Gastrocnemius medialis (tissue), 4 donors: ENCODE data around the gene ARHGEF17. TPM values are rescaled to one million over a fixed set of nuclear protein-coding genes. Genes with fewer than 3 reads are reported as not detected.

Source experiments
- ATAC-seq, 2 donors: fragments of 150-250 bp; one replicate each; pipeline ENCODE4 v1.9.1; 2016
- DNase-seq, 2 donors: peaks; one replicate each; pipeline ENCODE4 v3.0.0-alpha.2; 2019
- H3K27ac ChIP-seq, 4 donors: fragments of 200-600 bp; sonication (generic); 1 replicate in 1 of 4; 2 replicates in 3 of 4; pipeline ENCODE4 v1.5.1; 2016 to 2018; ENCODE audit warnings: mild to moderate bottlenecking in 2 of 4, moderate library complexity in 1 of 4
- H3K27me3 ChIP-seq, 3 donors: fragments of 200-600 bp; sonication (generic) in 2 of 3; 1 replicate in 1 of 3; 2 replicates in 2 of 3; pipeline versions ENCODE4 v1.5.1 to v1.6.0; 2016 to 2019; ENCODE audit warnings: mild to moderate bottlenecking in 1 of 3, moderate library complexity in 1 of 3
- H3K36me3 ChIP-seq, 2 donors: fragments of 200-600 bp; sonication (generic) in 1 of 2; one replicate each; pipeline ENCODE4 v1.5.1; 2017 to 2018
- H3K4me1 ChIP-seq, 2 donors: fragments of 200-600 bp; sonication (generic) in 1 of 2; one replicate each; pipeline ENCODE4 v1.5.1; 2016 to 2017; ENCODE audit warnings: mild to moderate bottlenecking in 2 of 2
- H3K4me3 ChIP-seq, 4 donors: fragments of 200-600 bp; sonication (generic) in 3 of 4; 1 replicate in 1 of 4; 2 replicates in 3 of 4; pipeline ENCODE4 v1.5.1; 2016 to 2019; ENCODE audit warnings: mild to moderate bottlenecking in 2 of 4
- H3K9me3 ChIP-seq, 3 donors: fragments of 200-600 bp; sonication (generic) in 2 of 3; 1 replicate in 1 of 3; 2 replicates in 2 of 3; pipeline ENCODE4 v1.5.1; 2016 to 2019
- CTCF ChIP-seq, 5 experiments: fragments of 450-650 bp in 3 of 5; fragments of 200-600 bp in 2 of 5; sonication (generic) in 2 of 5; IDR thresholded peaks in 4 of 5; conservative IDR thresholded peaks in 1 of 5; 1 replicate in 4 of 5; 2 replicates in 1 of 5; pipeline ENCODE4 v1.5.1; 2016 to 2019; ENCODE audit warnings: antibody characterized with exemption in 5 of 5, mild to moderate bottlenecking in 3 of 5, moderate library complexity in 3 of 5
- POLR2A ChIP-seq, 2 donors: fragments of 450-650 bp; IDR thresholded peaks; one replicate each; pipeline ENCODE4 v1.6.1; 2017; ENCODE audit warnings: antibody characterized with exemption in 2 of 2, mild to moderate bottlenecking in 2 of 2, moderate library complexity in 2 of 2
- in situ Hi-C, 4 donors: fragments of 200-750 bp; cut with MboI; loops; one replicate each; pipeline versions ENCODE4 v1.15.0 to v1.8.0; 2017; ENCODE audit warnings: low sequenced_read_pairs in 4 of 4
- intact Hi-C: fragments of 100-400 bp; cut with DNase I; formaldehyde crosslinking; loops from one replicate; pipeline ENCODE4 v1.15.1; 2023; ENCODE audit warnings: low total_unique reads
- total RNA-seq, 4 donors: library from RNA; depleted of rRNA; stranded (reverse); fragments of >200 nt; gene quantifications; one replicate each; pipeline versions ENCODE4 v1.1.0 to v1.2.3, GENCODE V29; 2016

The ARHGEF17 gene
- total RNA-seq, 4 donors from 2014 or later, result 8.9 to 16.9 (median 13.9) TPM

GRCh38 chr11:73327812-73328364 lies 19.8 kb downstream of the ARHGEF17 start:
- Histone ChIP-seq H3K27me3 (no peaks in the 10 kb centered on the region), H3K4me3 (no peak overlapping the region), H3K36me3 (no peaks in the 10 kb centered on the region), H3K27ac (peak overlapping the region in 2 of 4 donors; percentile 15 to 72), H3K9me3 (no peaks in the 10 kb centered on the region), H3K4me1 (peaks cover 15 to 21% of the 10 kb centered on the region in 2 donors)
- in situ Hi-C loops (no loop called here), intact Hi-C loops (no loop called here)
- no peak for TF ChIP-seq CTCF (IDR thresholded peaks at IDR 0.05 in 4 of 5, conservative IDR thresholded peaks at IDR 0.05 in 1 of 5)
- no peak for TF ChIP-seq POLR2A (IDR thresholded peaks at IDR 0.05)
- DNase-seq (no peak), ATAC-seq (no peak)

- Histone ChIP-seq H3K27ac (peak overlapping the region in 3 of 4 donors; percentile 11 to 55 (median 37)), H3K36me3 (no peaks in the 10 kb centered on the region), H3K9me3 (no peaks in the 10 kb centered on the region), H3K4me3 (no peak overlapping the region), H3K27me3 (no peaks in the 10 kb centered on the region), H3K4me1 (peaks cover 9 to 16% of the 10 kb centered on the region in 2 donors)
- intact Hi-C loops (loop anchor here (5.0 to 10.0 kb wide), 2 partner anchors 143 to 496 kb away; no protein-coding TSS in a partner anchor), in situ Hi-C loops (no loop called here)
- TF ChIP-seq POLR2A (IDR thresholded peaks at IDR 0.05) (no peak), CTCF (IDR thresholded peaks at IDR 0.05 in 4 of 5, conservative IDR thresholded peaks at IDR 0.05 in 1 of 5) (peak in 1 of 5 experiments; percentile 10)
- ATAC-seq (no peak), DNase-seq (no peak)
Observed at GRCh38 chr11:73330569-73331093, 22.6 kb downstream of the ARHGEF17 start.

- DNase-seq (no peak), ATAC-seq (no peak)
- Histone ChIP-seq H3K4me3 (no peak overlapping the region), H3K4me1 (peaks cover 9 to 16% of the 10 kb centered on the region in 2 donors), H3K27me3 (no peaks in the 10 kb centered on the region), H3K36me3 (no peaks in the 10 kb centered on the region), H3K27ac (peak overlapping the region in 3 of 4 donors; percentile 11 to 55 (median 37)), H3K9me3 (no peaks in the 10 kb centered on the region)
- intact Hi-C loops (loop anchor here (5.0 to 10.0 kb wide), 2 partner anchors 144 to 497 kb away; no protein-coding TSS in a partner anchor), in situ Hi-C loops (no loop called here)
- TF ChIP-seq CTCF (IDR thresholded peaks at IDR 0.05 in 4 of 5, conservative IDR thresholded peaks at IDR 0.05 in 1 of 5) (no peak), POLR2A (IDR thresholded peaks at IDR 0.05) (no peak)
Observed at GRCh38 chr11:73331138-73331916, 23.3 kb downstream of the ARHGEF17 start.

- Histone ChIP-seq H3K4me1 (peaks cover 9 to 10% of the 10 kb centered on the region in 2 donors), H3K4me3 (no peak overlapping the region), H3K27me3 (no peaks in the 10 kb centered on the region), H3K27ac (peak overlapping the region in 3 of 4 donors; percentile 53 to 69 (median 59)), H3K9me3 (no peaks in the 10 kb centered on the region), H3K36me3 (no peaks in the 10 kb centered on the region)
- ATAC-seq (no peak), DNase-seq (no peak)
- TF ChIP-seq POLR2A (IDR thresholded peaks at IDR 0.05) (no peak), CTCF (IDR thresholded peaks at IDR 0.05 in 4 of 5, conservative IDR thresholded peaks at IDR 0.05 in 1 of 5) (no peak)
- intact Hi-C loops (loop anchor here (5.0 to 10.0 kb wide), 2 partner anchors 146 to 498 kb away; no protein-coding TSS in a partner anchor), in situ Hi-C loops (no loop called here)
Observed at GRCh38 chr11:73333173-73333572, 25.1 kb downstream of the ARHGEF17 start.
